Liver (tissue), 9 donors: ENCODE results near the gene TTC22. TPM values are rescaled to one million over a fixed set of nuclear protein-coding genes. Genes with fewer than 3 reads are reported as not detected.

Source experiments
- DNase-seq: peaks from one replicate; pipeline ENCODE4 v3.0.0-alpha.2; 2017; ENCODE audit warnings: low spot score
- H3K27ac ChIP-seq, 2 donors: one replicate each; pipeline ENCODE4 v1.7.0; 2013; ENCODE audit warnings: inconsistent platforms in 2 of 2, low read length in 2 of 2, control low read depth in 1 of 2, low read depth in 1 of 2, mild to moderate bottlenecking in 1 of 2
- H3K27me3 ChIP-seq, 4 donors: one replicate each; pipeline versions ENCODE4 v1.6.1 to v1.7.0; 2013; ENCODE audit warnings: low read length in 3 of 4, inconsistent platforms in 1 of 4, mild to moderate bottlenecking in 1 of 4, moderate library complexity in 1 of 4; ENCODE audit not compliant: control insufficient read depth in 4 of 4, insufficient read depth in 4 of 4
- H3K36me3 ChIP-seq, 4 donors: one replicate each; pipeline versions ENCODE4 v1.6.1 to v1.7.0; 2013; ENCODE audit warnings: low read length in 3 of 4, mild to moderate bottlenecking in 3 of 4, low read depth in 1 of 4, moderate library complexity in 1 of 4; ENCODE audit not compliant: control insufficient read depth in 4 of 4, insufficient read depth in 3 of 4
- H3K4me1 ChIP-seq, 4 donors: one replicate each; pipeline versions ENCODE4 v1.6.1 to v1.7.0; 2013; ENCODE audit warnings: low read length in 3 of 4, mild to moderate bottlenecking in 3 of 4, moderate library complexity in 1 of 4; ENCODE audit not compliant: control insufficient read depth in 4 of 4, insufficient read depth in 4 of 4
- H3K4me3 ChIP-seq, 3 donors: one replicate each; pipeline versions ENCODE4 v1.6.1 to v1.7.0; 2013; ENCODE audit warnings: low read length in 3 of 3, control low read depth in 1 of 3, low read depth in 1 of 3, mild to moderate bottlenecking in 1 of 3
- H3K9ac ChIP-seq, 2 donors: one replicate each; pipeline ENCODE4 v1.7.0; 2013; ENCODE audit warnings: low read length in 2 of 2, mild to moderate bottlenecking in 2 of 2, moderate library complexity in 2 of 2, control low read depth in 1 of 2, low read depth in 1 of 2
- H3K9me3 ChIP-seq, 4 donors: one replicate each; pipeline versions ENCODE4 v1.6.1 to v1.7.0; 2013; ENCODE audit warnings: low read length in 3 of 4; ENCODE audit not compliant: control insufficient read depth in 4 of 4
- EGR1 ChIP-seq, 2 donors: IDR thresholded peaks; 2 replicates each; pipeline ENCODE4 v1.6.1; 2016 to 2018; ENCODE audit warnings: antibody characterized with exemption in 2 of 2, low read depth in 2 of 2
- FOXA1 ChIP-seq: IDR thresholded peaks from 2 replicates; pipeline ENCODE4 v1.6.1; 2016; ENCODE audit warnings: antibody characterized with exemption
- FOXA2 ChIP-seq: IDR thresholded peaks from 2 replicates; pipeline ENCODE4 v1.6.1; 2016; ENCODE audit warnings: antibody characterized with exemption
- GABPA ChIP-seq, 2 donors: IDR thresholded peaks in 1 of 2; conservative IDR thresholded peaks in 1 of 2; 2 replicates each; pipeline ENCODE4 v1.6.1; 2016; ENCODE audit warnings: antibody characterized with exemption in 2 of 2, mild to moderate bottlenecking in 1 of 2, moderate library complexity in 1 of 2
- HNF4A ChIP-seq, 2 donors: conservative IDR thresholded peaks; 2 replicates each; pipeline ENCODE4 v1.6.1; 2016; ENCODE audit warnings: antibody characterized with exemption in 2 of 2, mild to moderate bottlenecking in 2 of 2
- HNF4G ChIP-seq: IDR thresholded peaks from 2 replicates; pipeline ENCODE4 v1.6.1; 2016; ENCODE audit warnings: antibody characterized with exemption
- JUND ChIP-seq, 2 donors: IDR thresholded peaks; 2 replicates each; pipeline ENCODE4 v1.6.1; 2016; ENCODE audit warnings: antibody characterized with exemption in 2 of 2
- NR2F2 ChIP-seq: IDR thresholded peaks from 2 replicates; pipeline ENCODE4 v1.6.1; 2016; ENCODE audit warnings: antibody characterized with exemption
- RAD21 ChIP-seq, 2 donors: IDR thresholded peaks; 2 replicates each; pipeline ENCODE4 v1.6.1; 2016; ENCODE audit warnings: antibody characterized with exemption in 2 of 2, mild to moderate bottlenecking in 2 of 2
- RXRA ChIP-seq, 2 donors: IDR thresholded peaks; 2 replicates each; pipeline ENCODE4 v1.6.1; 2017 to 2018; ENCODE audit warnings: antibody characterized with exemption in 2 of 2, mild to moderate bottlenecking in 1 of 2
- SP1 ChIP-seq: IDR thresholded peaks from 2 replicates; pipeline ENCODE4 v1.6.1; 2018; ENCODE audit warnings: antibody characterized with exemption, mild to moderate bottlenecking
- TAF1 ChIP-seq: conservative IDR thresholded peaks from 2 replicates; pipeline ENCODE4 v1.6.1; 2016; ENCODE audit warnings: antibody characterized with exemption, mild to moderate bottlenecking
- YY1 ChIP-seq: IDR thresholded peaks from 2 replicates; pipeline ENCODE4 v1.6.1; 2016; ENCODE audit warnings: antibody characterized with exemption, mild to moderate bottlenecking
- WGBS: extraction: QIAGEN DNeasy Blood & Tissue Kit; methylation state at CpG from one replicate; pipeline ENCODE4 v1.1.7; 2013; 5-methylcytosine and 5-hydroxymethylcytosine counted together
- polyA plus RNA-seq, 2 donors: library from polyadenylated mRNA; stranded (reverse) in 1 of 2; unstranded in 1 of 2; fragments of 200-250 nt in 1 of 2; fragments of >200 nt in 1 of 2; fragmentation: Nextera tagmentation in 1 of 2; extraction: Ambion mirVana in 1 of 2; gene quantifications; one replicate each; pipeline versions ENCODE4 v1.2.1 to v1.2.3, GENCODE V29; 2013 to 2015
- total RNA-seq, 2 donors: library from RNA; depleted of rRNA; stranded (reverse); fragments of >200 nt; gene quantifications; one replicate each; pipeline ENCODE4 v1.2.3, GENCODE V29; 2014
- TF ChIP-seq, protein P1 (sequence below): IDR thresholded peaks from 2 replicates; pipeline ENCODE4 v1.6.1; 2016; ENCODE audit warnings: antibody characterized with exemption
- TF ChIP-seq, protein P2 (sequence below): IDR thresholded peaks from 2 replicates; pipeline ENCODE4 v1.6.1; 2016; ENCODE audit warnings: antibody characterized with exemption
- TF ChIP-seq, protein P3 (sequence below): fragments of 150-350 bp; IDR thresholded peaks from 2 replicates; pipeline ENCODE4 v1.5.1; 2017; ENCODE audit warnings: improper control_type of control experiment, low read depth, low read length; ENCODE audit not compliant: missing input control
- TF ChIP-seq, protein P4 (sequence below): IDR thresholded peaks from 2 replicates; pipeline ENCODE4 v1.6.1; 2016; ENCODE audit warnings: antibody characterized with exemption
- TF ChIP-seq, protein P5 (sequence below): IDR thresholded peaks from 2 replicates; pipeline ENCODE4 v1.6.1; 2016; ENCODE audit warnings: antibody characterized with exemption, mild to moderate bottlenecking
- donor health status: healthy.
- donor health status: healthy.
- donor health status: healthy.
- donor health status: healthy.
- donor health status: healthy.

TTC22 gene
- total and polyA plus RNA-seq, 4 donors: 0.96 to 3.5 (median 2.3) TPM

DNA sequence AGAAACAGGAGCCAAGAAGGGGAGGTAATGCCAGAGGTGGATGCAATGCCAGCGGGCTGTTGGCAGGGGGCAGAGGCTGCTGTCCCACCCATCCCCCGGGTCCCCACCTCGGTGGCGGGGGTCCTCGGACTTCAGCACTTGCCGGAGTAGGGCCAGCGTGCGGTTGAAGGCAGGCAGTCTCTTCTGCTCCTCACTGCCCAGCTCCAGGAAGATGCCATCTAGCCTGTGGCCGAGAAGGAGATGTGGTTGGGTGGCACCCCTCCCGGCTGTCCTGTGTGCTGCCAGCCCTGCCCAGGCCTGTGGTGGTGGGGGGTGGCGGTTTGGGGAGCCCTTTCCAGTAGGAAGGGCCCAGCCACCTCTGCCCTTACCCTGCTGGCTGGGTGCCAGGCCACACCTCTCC, 13.5 kb downstream of the TTC22 start (continued):
- TF ChIP-seq FOXA2: no peak
- no peak for TF ChIP-seq HNF4A (conservative IDR thresholded peaks at IDR 0.05)

DNA sequence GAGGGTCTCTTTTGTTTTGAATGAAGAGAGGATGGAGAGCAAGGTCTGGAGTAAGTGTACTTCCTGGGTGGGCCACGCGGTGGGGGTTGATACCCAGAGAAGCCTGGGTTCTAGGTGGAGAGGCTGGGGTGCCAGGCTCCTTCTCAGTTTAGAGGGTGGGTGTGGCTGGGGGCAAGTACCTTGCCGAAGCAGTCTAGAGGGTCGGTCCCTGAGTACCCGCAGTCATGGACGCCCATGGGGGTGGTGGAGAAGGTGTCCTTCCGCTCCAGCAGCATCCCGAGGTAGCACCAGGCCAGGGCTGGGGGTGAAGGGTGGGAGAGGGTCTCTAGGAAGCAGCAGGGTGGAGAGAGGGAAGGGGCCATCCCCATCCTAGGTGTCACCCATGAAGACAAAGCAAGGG, 14.3 kb downstream of the TTC22 start:
- peaks cover 0 to 10% (median 2%) of the 10 kb centered on the region in 4 donors for H3K36me3 ChIP-seq
- H3K27ac ChIP-seq: no peak overlapping the region
- no peak overlapping the region for H3K4me3 ChIP-seq
- TF ChIP-seq RAD21 (IDR thresholded peaks at IDR 0.05): no peak
- TF ChIP-seq FOXA1: no peak
- TF ChIP-seq JUND (IDR thresholded peaks at IDR 0.05): no peak
- no peak for TF ChIP-seq SP1
- no peak for TF ChIP-seq FOXA2
- TF ChIP-seq RXRA (IDR thresholded peaks at IDR 0.05): no peak
- TF ChIP-seq, protein P1, sequence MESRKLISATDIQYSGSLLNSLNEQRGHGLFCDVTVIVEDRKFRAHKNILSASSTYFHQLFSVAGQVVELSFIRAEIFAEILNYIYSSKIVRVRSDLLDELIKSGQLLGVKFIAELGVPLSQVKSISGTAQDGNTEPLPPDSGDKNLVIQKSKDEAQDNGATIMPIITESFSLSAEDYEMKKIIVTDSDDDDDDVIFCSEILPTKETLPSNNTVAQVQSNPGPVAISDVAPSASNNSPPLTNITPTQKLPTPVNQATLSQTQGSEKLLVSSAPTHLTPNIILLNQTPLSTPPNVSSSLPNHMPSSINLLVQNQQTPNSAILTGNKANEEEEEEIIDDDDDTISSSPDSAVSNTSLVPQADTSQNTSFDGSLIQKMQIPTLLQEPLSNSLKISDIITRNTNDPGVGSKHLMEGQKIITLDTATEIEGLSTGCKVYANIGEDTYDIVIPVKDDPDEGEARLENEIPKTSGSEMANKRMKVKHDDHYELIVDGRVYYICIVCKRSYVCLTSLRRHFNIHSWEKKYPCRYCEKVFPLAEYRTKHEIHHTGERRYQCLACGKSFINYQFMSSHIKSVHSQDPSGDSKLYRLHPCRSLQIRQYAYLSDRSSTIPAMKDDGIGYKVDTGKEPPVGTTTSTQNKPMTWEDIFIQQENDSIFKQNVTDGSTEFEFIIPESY: no peak
- TF ChIP-seq HNF4G: no peak
- no peak for TF ChIP-seq NR2F2
- H3K9me3 ChIP-seq: peaks cover 0 to under 1% (median 0%) of the 10 kb centered on the region in 4 donors
- WGBS: 95% methylated on average over 8 of the region's 8 CpGs
- no peak overlapping the region for H3K9ac ChIP-seq
- DNase-seq: no peak
- no peaks in the 10 kb centered on the region for H3K27me3 ChIP-seq
- H3K4me1 ChIP-seq: no peaks in the 10 kb centered on the region

DNA sequence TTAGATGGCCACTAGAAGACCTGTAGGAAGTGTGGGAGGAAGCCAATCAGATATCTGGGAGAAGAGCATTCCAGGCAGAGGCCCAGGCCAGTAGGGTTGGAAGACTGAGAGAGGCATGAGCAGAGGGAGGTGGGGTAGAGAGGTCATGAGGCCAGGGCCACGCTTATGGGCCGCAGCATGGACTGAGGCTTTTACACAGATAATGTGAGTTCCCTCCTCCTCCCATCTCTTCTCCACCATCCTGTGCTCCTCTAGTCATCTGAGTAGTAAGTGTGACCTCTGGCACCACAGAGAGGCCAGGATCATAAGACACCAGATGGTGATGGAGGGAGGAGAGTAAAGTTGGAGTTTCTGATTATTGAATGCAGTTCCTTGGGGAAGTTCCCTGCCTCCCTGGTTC, 17.1 kb downstream of the TTC22 start:
- Histone ChIP-seq H3K27ac (no peak overlapping the region), H3K4me1 (no peaks in the 10 kb centered on the region), H3K36me3 (peaks cover 0 to 10% (median 2%) of the 10 kb centered on the region in 4 donors), H3K4me3 (no peak overlapping the region), H3K9me3 (no peaks in the 10 kb centered on the region), H3K9ac (no peak overlapping the region), H3K27me3 (no peaks in the 10 kb centered on the region)
- TF ChIP-seq JUND (IDR thresholded peaks at IDR 0.05): no peak
- TF ChIP-seq HNF4G: no peak
- TF ChIP-seq GABPA (IDR thresholded peaks at IDR 0.05 in 1 of 2, conservative IDR thresholded peaks at IDR 0.05 in 1 of 2): no peak
- TF ChIP-seq, protein P2, sequence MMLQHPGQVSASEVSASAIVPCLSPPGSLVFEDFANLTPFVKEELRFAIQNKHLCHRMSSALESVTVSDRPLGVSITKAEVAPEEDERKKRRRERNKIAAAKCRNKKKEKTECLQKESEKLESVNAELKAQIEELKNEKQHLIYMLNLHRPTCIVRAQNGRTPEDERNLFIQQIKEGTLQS: no peak
- TF ChIP-seq HNF4A (conservative IDR thresholded peaks at IDR 0.05): no peak
- TF ChIP-seq, protein P3, sequence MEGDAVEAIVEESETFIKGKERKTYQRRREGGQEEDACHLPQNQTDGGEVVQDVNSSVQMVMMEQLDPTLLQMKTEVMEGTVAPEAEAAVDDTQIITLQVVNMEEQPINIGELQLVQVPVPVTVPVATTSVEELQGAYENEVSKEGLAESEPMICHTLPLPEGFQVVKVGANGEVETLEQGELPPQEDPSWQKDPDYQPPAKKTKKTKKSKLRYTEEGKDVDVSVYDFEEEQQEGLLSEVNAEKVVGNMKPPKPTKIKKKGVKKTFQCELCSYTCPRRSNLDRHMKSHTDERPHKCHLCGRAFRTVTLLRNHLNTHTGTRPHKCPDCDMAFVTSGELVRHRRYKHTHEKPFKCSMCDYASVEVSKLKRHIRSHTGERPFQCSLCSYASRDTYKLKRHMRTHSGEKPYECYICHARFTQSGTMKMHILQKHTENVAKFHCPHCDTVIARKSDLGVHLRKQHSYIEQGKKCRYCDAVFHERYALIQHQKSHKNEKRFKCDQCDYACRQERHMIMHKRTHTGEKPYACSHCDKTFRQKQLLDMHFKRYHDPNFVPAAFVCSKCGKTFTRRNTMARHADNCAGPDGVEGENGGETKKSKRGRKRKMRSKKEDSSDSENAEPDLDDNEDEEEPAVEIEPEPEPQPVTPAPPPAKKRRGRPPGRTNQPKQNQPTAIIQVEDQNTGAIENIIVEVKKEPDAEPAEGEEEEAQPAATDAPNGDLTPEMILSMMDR: no peak
- TF ChIP-seq, protein P4, sequence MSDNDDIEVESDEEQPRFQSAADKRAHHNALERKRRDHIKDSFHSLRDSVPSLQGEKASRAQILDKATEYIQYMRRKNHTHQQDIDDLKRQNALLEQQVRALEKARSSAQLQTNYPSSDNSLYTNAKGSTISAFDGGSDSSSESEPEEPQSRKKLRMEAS: no peak
- TF ChIP-seq YY1: no peak
- TF ChIP-seq TAF1: no peak
- TF ChIP-seq, protein P5, sequence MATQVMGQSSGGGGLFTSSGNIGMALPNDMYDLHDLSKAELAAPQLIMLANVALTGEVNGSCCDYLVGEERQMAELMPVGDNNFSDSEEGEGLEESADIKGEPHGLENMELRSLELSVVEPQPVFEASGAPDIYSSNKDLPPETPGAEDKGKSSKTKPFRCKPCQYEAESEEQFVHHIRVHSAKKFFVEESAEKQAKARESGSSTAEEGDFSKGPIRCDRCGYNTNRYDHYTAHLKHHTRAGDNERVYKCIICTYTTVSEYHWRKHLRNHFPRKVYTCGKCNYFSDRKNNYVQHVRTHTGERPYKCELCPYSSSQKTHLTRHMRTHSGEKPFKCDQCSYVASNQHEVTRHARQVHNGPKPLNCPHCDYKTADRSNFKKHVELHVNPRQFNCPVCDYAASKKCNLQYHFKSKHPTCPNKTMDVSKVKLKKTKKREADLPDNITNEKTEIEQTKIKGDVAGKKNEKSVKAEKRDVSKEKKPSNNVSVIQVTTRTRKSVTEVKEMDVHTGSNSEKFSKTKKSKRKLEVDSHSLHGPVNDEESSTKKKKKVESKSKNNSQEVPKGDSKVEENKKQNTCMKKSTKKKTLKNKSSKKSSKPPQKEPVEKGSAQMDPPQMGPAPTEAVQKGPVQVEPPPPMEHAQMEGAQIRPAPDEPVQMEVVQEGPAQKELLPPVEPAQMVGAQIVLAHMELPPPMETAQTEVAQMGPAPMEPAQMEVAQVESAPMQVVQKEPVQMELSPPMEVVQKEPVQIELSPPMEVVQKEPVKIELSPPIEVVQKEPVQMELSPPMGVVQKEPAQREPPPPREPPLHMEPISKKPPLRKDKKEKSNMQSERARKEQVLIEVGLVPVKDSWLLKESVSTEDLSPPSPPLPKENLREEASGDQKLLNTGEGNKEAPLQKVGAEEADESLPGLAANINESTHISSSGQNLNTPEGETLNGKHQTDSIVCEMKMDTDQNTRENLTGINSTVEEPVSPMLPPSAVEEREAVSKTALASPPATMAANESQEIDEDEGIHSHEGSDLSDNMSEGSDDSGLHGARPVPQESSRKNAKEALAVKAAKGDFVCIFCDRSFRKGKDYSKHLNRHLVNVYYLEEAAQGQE: no peak
- TF ChIP-seq NR2F2: no peak
- no peak for TF ChIP-seq FOXA1
- no peak for TF ChIP-seq EGR1 (IDR thresholded peaks at IDR 0.05; ENCODE audit: low read depth in 2 of 2)
- TF ChIP-seq FOXA2: no peak
- no peak for DNase-seq
- WGBS: 85% methylated on average over 2 of the region's 2 CpGs
